Fibroblast of the aortic adventitia (primary cell): Measurements from ENCODE around the gene LYL1. TPM values are rescaled to one million over a fixed set of nuclear protein-coding genes. Genes with fewer than 3 reads are reported as not detected.

Experiments
- DNase-seq: peaks from one replicate; pipeline ENCODE4 v3.0.0-alpha.2; 2010; ENCODE audit warnings: low read depth
- H3K4me3 ChIP-seq: 2 replicates; pipeline ENCODE4 v1.5.1; 2011; ENCODE audit warnings: low read depth, mild to moderate bottlenecking, control low read depth, low read length, moderate library complexity
- CTCF ChIP-seq: IDR thresholded peaks from 2 replicates; pipeline ENCODE4 v1.5.1; 2011; ENCODE audit warnings: mild to moderate bottlenecking, low read length, control low read depth, inconsistent platforms; ENCODE audit not compliant: insufficient read depth
- total RNA-seq: library from RNA; depleted of rRNA; stranded (reverse); fragments of >200 nt; gene quantifications from 2 replicates; pipeline ENCODE4 v1.2.3, GENCODE V29; 2012; ENCODE audit warnings: low replicate concordance

The LYL1 gene
- total RNA-seq, 1 donor: 0.63 TPM

- no peak overlapping the region for H3K4me3 ChIP-seq
- TF ChIP-seq CTCF: no peak
- DNase-seq: peak; percentile 48
Observed at GRCh38 chr19:13146763-13147563, 44.3 kb upstream of the LYL1 start.

GRCh38 chr19:13139633-13140311 lies 37.1 kb upstream of the LYL1 start:
- no peak overlapping the region for H3K4me3 ChIP-seq
- TF ChIP-seq CTCF: no peak
- DNase-seq: no peak

DNA sequence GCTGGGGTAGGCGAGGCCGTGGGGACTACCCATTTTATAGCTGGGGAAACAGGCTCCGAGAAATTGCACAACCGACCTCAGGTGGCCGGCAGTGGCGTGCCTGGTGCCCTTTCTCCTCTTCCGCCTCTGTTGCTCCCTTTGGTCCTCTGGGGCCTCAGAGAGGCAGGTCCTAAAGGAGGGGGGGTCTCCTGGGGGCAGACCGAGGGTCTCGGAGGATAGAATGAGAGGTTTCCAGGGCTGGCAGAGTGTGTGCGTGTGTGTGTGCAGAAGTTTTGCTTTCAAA lies 36.2 kb upstream of the LYL1 start:
- TF ChIP-seq CTCF: no peak

GRCh38 chr19:13138171-13138915 lies 35.7 kb upstream of the LYL1 start:
- TF ChIP-seq CTCF: no peak
- H3K4me3 ChIP-seq: no peak overlapping the region
- DNase-seq: no peak

More for the DNA sequence above, 36.2 kb upstream of the LYL1 start:
- DNase-seq: no peak
- H3K4me3 ChIP-seq: no peak overlapping the region

DNA sequence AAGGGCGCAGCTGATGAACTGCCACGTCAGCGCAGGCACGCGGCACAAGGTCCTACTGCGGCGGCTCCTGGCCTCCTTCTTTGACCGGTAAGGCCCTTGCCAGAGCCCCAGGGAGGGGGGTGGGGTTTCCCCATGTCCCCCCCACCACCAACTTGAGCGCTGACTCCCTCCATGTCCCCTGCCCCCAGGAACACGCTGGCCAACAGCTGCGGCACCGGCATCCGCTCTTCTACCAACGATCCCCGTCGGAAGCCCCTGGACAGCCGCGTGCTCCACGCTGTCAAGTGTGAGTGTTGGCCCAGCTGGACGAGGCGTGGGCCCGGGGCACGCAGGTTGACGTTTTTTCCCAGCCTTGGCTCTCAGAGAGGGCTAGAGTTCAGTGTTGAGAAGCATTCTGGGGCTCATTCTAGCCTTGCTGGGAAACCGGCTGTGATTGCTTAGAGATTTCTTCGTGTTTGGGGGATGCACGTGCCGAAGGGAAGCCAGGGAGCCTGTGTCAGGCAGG lies 34.7 kb upstream of the LYL1 start:
- DNase-seq: no peak
- TF ChIP-seq CTCF: no peak
- no peak overlapping the region for H3K4me3 ChIP-seq

DNA sequence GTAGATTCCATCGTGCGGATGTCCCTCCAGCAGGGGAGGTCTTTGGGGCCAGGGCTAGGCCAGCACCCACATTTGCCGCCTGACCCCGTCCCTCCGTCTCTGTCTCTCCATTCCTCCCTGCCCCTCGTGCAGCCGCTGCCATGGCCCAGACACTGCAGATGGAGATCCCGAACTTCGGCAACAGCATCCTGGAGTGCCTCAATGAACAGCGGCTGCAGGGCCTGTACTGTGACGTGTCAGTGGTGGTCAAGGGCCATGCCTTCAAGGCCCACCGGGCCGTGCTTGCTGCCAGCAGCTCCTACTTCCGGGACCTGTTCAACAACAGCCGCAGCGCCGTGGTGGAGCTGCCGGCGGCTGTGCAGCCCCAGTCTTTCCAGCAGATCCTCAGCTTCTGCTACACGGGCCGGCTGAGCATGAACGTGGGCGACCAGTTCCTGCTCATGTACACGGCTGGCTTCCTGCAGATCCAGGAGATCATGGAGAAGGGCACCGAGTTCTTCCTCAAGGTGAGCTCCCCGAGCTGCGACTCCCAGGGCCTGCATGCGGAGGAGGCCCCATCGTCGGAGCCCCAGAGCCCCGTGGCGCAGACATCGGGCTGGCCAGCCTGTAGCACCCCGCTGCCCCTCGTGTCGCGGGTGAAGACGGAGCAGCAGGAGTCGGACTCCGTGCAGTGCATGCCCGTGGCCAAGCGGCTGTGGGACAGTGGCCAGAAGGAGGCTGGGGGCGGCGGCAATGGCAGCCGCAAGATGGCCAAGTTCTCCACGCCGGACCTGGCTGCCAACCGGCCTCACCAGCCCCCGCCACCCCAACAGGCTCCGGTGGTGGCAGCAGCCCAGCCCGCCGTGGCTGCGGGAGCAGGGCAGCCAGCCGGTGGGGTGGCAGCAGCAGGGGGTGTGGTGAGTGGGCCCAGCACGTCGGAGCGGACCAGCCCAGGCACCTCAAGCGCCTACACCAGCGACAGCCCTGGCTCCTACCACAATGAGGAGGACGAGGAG lies 32.7 kb upstream of the LYL1 start:
- H3K4me3 ChIP-seq: no peak overlapping the region
- no peak for TF ChIP-seq CTCF
- no peak for DNase-seq
